IgD-negative memory B cell (primary cell): ENCODE measurements around the gene GSTM1. TPM values are rescaled to one million over a fixed set of nuclear protein-coding genes. Genes with fewer than 3 reads are reported as not detected.

ENCODE experiments used
- polyA plus RNA-seq: library from polyadenylated mRNA; unstranded; fragments of 300-500 nt; fragmentation: Illumina TruSeq; gene quantifications from one replicate; pipeline ENCODE4 v1.2.3, GENCODE V29; 2021

The GSTM1 gene
- polyA plus RNA-seq, 1 donor from 2014 or later, result not detected

Other genes with a start within 250 kb of the GSTM1 start
- gene SYPL2, start 221.3 kb upstream of the GSTM1 start, polyA plus RNA-seq, result not detected
- gene ATXN7L2, start 203.9 kb upstream of the GSTM1 start, polyA plus RNA-seq, result 7.3 TPM
- 8.6 TPM for gene CYB561D1, start 193.7 kb upstream of the GSTM1 start, polyA plus RNA-seq
- 0.88 TPM for gene AMIGO1, start 178.1 kb upstream of the GSTM1 start, polyA plus RNA-seq
- gene GPR61, start 147.9 kb upstream of the GSTM1 start, polyA plus RNA-seq, result not detected
- gene GNAI3, start 139.2 kb upstream of the GSTM1 start, polyA plus RNA-seq, result 8.1 TPM
- not detected for gene GNAT2, start 68.2 kb upstream of the GSTM1 start, polyA plus RNA-seq
- 40.7 TPM for gene AMPD2, start 68.0 kb upstream of the GSTM1 start, polyA plus RNA-seq
- gene GSTM4, start 31.7 kb upstream of the GSTM1 start, polyA plus RNA-seq, result 22.3 TPM
- 11.6 TPM for gene GSTM2, start 19.8 kb upstream of the GSTM1 start, polyA plus RNA-seq
- not detected for gene GSTM5, start 24.4 kb downstream of the GSTM1 start, polyA plus RNA-seq
- gene GSTM3, start 53.2 kb downstream of the GSTM1 start, polyA plus RNA-seq, result 4.6 TPM
- gene EPS8L3, start 76.1 kb downstream of the GSTM1 start, polyA plus RNA-seq, result not detected
- gene CSF1, start 223.0 kb downstream of the GSTM1 start, polyA plus RNA-seq, result 0.18 TPM